HG03196 (cell line): ENCODE data around the gene IQSEC1.

Source experiments
- ATAC-seq: cut with Tn5 transposase; IDR thresholded peaks from one replicate; pipeline ENCODE4 v1.9.1; 2021; ENCODE audit not compliant: unreplicated experiment

Gene IQSEC1

DNA sequence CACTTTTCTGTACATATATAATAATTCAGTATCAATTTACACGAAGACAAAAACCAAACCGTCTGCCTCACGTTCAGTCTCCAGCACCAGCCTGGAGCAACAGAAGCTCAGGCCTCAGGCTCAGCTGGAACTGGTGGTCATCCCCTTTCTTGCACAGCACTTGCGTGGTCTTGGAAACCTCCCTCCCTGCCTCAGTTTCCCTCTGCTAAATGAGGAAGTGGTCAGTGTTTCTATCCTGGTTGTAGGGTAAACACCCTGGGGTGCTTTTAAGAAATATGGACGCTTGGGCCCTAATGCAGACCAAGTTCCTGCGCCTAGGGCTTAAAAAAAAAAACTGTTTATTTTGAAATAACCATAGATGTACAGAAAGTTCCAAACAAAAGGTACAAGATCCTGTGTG, 21.6 kb downstream of the IQSEC1 start:
- ATAC-seq: no peak

DNA sequence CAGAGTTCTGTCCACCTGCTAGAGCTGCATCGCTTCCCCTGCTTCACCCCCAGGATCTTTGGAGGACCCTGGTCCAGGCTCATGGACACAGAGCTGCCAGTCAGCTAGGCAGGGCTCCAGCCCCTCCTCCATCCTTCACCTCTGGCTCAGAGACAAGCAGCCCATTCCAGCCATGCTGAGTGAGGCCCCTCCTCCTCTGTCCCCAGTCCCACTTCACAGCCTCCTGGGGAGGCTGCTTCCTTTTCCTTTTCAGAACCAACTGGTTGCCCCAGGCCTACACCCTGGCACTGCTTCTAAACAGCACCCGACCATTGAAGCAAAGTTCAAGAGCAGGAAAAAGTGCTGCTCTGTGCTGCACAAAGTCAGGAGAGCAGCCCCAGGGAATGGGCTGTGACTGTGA, 22.2 kb downstream of the IQSEC1 start:
- ATAC-seq: no peak

DNA sequence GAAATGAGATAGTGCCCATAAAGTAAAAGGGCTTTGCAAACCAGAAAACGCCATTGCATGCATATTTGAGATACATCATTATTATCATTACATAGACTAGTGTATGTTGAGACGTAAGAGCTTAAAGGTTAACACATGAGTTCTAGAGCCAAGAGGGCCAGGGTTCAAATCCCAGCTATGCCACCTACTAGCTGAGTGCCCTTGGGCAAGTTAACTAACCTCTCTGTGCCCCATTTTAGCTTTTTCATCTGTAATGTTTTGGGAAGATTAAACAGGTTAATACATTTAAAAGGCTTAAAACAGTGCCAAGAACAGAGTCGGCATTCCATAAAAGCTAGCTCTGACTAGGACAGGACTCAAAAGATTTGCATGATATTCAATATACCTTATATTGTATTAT, 22.8 kb downstream of the IQSEC1 start:
- no peak for ATAC-seq

DNA sequence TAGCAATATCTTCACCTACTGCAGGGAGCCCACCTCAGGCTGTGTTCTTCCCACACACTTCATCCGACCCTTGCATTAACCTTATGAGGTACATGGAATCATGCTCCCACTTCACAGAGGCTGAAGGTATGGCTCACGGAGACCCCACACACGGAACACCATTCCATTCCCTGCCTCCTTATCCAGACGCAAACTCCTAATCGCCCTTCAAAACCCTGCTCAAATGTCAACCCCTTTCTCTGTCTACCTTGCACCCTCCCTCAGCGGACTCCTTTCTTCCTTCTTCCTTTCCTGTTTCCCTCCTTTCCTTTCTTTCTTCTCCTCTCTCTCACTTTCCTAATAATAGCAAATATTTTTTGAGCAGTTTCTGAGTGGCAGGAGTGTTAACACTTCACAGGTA, 23.8 kb downstream of the IQSEC1 start:
- ATAC-seq: no peak

DNA sequence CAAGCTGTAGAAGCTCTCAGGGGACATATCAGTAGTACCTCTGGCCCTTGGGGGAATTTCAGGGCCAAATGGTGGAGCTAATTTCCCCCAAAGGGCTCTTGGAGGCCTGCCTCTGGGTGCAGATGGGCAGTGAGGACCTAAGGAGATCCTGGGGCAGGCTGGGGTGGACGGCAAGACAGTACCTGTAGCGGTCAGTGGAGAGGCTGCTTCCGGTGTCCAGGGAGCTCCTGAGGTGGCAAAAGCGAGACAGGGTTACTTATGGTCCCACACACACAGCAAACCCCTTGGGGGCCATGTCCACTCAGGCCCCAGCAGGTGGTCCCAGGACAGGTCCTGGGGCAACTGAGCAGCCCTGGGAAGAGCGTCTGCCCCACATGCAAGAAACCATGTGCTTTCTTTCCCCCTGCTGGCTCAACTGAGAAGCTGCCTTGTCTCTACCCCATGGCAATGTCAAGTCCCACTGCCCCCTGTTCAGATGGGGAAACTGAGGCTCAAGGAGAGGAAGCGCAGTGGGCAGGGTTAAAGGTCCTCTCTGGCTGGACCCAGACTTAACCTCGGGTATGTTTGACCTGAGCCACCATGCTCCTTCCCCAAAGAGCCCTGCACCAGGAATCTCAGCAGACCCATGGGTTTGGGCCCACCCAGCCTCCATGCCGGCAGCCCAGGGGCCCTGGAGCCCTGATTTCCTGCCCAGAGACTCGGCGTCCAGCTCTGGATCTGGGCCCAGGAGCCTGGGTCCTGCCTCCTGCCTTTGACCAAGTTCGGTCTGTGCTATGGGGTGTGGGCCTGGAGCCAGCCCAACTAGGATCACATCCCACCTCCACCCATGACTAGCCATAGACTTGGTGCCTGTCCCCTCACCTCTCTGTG, 25.7 kb downstream of the IQSEC1 start:
- no peak for ATAC-seq

DNA sequence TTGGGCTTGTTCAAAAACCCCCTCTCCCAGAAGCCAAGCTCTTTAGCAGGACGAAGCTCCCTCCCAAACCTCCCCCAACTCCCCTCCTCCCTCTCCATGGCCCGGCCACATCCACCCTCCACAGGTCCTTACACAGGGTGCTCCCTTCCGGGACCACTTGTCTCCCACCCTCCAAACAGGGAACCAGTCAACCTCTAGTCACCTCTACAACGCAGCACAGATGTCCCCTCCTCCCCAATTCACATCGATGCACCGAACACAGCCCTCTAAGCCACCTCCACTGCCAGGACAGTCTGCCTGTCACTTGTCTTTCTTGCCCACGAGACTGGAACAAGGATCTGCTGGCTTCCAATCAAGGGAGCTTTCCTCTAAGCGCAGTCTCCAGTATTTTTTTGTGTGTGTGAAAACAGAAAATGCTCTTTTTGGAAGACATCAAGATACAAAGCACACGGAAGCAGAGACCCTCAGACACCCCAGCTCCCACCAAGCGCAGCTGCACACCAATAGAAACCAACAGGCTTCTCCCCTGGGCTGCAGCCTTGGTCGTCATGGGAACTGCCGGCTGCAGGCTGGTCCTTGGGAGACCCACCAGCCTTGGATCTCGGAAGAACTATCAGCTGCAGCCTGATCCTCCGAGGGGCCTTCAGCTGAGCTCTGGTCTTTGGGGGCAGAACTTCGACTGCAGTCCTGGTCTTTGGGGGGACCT, 26.5 kb downstream of the IQSEC1 start:
- no peak for ATAC-seq

DNA sequence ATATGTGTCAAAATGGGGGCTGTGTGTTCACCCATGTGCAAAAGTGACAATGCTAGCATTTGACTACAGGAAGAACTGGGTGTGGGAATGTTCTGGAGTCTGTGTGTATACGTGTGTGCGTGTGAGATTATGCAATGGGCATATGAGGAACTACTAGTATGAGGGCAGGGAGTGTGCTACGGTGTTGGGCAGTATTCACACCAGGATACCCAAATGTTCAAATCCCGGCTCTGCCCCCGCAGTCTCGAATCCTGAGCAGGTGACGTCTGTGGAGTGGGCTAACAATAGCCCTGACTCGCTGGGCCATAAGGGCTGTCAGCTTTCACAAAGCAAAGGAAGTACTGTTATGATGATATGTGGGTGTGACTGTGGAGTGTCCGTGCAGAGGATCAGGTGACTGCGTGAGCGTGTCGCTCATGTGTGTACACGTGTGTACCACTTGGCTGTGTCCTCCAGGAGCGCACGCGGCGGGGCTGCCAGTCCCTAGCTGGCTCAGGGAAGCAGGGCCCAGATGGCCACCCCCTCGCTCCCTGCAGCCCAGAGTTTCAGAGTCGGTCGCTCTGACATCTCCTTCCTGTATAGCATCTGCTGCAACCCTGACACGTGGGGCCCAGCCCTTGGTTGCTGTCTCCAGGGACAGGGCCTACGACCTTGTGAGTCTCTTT, 27.2 kb downstream of the IQSEC1 start:
- ATAC-seq: peak; percentile 73

DNA sequence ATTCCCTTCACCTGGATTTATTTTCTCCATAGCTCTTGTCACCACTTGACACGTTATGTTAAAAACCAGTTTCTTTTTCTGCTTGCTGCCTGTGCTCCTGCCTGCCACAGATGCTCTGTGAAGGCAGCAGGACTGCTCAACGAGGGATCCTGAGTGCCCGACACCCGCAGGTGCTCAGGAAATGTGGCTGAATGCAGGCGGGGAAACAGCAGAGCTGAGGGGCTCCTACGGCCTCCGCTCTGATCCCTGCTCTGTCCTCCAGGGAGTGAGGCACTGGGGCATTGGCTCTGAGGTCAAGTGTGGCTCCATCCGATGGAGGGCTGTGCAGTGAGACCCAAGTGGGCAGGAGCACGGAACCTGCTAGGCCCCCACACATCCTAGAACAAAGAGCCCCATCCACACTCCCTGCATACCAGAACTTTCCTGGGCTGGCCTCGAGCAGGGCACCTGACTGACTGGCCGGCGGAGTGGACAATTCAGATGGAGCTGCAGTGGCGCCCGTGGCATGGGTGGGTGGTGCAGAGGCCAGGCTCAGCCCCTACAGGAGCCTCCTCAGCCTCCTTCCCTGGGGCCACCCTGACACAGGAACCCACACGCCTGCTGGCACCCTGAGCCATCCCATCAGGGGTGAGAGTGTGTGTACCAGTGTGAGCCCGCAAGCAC, 27.9 kb downstream of the IQSEC1 start:
- peak; percentile 15 for ATAC-seq

DNA sequence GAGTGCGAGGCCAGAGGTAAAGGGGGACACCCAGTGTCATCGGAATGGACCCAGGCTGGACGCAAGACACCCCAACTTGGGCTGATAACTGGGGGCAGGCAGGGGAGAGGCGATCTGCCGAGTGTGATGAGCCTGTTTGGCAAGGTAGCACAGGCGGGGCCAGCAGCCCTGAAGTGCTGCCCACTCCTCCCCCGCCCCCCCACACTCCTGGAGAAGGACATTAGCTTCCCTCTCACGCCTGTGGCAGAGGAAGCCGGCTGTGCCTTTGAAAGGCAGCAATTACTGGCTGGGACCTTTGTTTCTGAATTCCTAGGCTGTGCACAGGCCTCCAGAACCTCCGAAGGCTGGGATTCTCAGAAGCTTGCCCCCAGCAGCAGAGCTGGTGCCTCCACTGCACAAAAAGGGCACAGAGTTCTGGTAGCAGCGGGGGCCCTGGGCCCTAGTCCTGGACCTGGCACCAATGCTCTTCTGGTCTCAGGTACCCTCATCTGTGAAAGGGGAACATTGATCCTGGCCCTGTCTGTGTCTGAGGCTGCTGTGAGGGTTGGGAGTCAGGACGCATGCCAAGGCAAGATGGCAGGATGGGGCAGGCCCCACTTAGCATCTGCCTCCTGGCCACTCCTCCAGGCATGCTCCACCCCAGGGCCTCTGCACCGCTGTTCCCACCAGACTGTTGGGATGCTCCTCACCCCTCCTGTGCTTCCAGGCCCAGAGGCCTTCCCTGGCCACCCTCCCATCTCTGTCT, 28.6 kb downstream of the IQSEC1 start:
- ATAC-seq: no peak

DNA sequence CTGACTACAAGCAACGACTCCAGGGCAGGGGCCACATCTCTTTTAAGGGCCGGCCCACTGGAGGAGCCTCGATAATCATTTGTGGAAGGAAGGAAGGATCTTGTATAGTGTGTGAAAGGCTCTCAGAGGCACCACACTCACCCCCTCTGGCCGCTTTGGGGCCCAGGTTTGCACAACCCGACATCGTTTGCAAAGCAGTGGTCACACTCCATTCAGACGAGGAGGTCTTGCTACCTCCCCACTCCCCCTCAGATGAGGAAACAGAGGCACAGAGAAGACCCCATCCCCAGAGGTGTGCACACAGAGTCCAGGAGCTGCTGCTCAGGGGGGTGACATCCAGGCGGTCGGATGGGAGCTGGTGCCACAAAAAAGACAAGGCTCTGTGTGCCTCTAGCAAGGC, 29.6 kb downstream of the IQSEC1 start:
- ATAC-seq: no peak

DNA sequence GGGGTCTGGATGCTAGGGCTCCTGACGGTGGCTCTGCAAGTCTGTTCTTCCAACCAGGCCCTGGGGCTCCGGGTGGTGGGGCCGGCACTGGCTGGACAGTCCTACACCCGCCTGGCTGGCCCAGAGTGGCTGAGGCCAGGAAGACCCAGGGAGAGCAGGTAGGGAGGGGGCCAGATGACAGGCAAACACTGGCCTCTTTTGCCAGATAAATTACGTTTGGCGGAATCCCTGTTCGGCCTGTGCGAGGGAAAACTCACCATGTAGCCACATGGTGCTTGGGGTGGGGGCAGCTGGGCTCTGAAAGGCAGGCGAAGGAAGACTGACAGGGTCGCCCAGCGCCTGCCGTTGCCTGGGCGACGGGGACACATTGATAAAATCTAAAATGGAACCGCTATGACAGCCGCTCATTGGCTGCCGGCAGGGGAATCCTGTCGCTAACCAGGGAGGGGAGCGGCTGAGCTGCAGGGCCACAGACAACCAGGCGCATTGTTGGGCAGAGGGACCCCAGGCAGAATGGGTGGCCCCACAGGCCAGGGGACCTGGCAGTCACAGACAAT, 30.4 kb downstream of the IQSEC1 start:
- no peak for ATAC-seq

DNA sequence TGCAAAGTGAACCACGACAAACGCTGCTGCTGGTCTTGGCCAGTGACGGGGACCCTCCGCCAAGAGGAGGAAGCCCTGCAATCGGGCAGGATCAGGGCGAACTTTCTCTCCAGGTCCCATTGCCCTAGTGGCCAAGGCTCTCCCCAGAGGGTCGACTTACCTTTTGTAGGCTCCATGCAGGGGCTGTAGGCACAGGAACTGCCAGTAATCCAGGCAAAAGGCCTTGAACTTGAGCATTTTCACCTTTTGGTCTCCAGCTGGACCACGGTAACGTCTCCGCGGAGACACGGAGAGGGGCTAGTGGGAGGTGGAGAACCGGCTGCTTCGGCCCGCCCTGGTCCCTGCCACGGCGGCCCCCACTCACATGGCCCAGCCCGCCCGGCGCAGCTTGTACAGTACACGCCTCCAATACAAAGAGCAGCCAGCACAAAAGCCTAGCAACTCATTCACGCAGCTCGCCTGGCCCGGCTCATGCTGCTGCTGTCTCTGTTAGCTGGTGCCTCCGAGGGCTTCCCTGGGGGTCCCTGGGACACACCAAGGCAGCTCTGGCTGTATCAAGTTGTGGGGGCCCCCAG, 31.0 kb downstream of the IQSEC1 start:
- ATAC-seq: no peak

DNA sequence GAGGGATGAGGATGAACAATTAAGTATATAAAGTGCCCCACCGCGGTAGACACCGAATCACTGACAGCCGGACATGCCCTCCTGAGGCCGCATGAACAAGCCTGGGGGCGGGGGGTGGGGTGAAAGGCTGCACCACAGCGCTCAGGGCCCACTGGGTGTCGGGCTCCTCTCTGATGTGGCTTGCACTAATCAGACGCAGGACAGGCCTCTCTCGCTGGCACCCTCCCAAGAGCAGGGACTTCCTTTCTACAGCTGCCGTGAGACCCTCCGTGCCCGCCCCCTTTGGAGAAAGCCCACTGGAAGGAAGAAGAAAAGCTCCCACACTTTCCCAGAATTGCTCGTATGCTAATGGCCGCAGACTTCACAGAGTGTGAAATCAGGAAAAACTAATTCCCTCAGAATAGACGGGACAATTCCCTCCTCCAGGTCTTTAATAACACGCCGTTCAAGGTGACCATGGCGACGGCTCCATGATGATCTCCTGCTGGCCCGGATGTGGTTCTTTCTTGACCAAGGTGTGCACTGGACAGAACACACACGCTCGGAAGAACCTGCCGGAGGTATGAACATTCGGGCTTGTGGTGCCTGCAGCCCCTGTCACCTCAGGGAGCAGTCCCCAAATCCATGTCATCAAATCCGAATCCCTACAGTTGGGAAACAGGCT, 32.0 kb downstream of the IQSEC1 start:
- ATAC-seq: no peak

DNA sequence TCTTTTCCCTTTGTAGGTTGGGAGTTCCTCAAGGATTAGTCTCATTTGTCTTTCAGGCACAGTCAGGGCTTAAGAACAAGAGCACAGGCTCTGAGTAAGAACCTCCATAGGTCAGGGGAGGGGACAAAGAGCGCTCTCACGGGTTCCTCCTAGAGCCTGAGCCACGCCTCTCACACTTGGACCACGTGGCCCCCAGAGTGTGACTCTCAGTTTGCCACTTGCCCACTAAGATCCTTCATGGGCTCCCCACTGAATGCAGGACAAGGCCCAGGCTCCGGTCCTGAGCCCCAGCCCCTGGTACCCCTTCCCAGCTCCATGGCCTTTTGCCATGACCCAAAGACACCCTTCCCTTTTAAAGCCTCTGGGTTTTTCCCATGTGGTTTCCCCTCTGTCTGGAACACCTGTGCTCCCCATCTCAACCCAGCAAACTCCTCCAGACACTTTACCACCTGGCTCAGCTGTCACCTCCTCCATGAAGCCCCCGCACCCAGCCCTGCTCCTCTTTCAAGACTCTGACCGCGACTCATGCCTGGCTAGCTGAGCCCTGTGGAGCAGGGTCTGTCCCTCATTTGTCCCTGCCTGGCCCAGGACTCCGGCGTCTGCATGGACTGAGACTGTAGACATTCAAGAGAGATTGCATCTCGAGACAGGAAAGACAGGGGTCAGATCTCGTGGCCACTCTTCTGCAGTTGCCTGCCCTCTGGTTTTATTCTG, 32.7 kb downstream of the IQSEC1 start:
- ATAC-seq: peak; percentile 77

DNA sequence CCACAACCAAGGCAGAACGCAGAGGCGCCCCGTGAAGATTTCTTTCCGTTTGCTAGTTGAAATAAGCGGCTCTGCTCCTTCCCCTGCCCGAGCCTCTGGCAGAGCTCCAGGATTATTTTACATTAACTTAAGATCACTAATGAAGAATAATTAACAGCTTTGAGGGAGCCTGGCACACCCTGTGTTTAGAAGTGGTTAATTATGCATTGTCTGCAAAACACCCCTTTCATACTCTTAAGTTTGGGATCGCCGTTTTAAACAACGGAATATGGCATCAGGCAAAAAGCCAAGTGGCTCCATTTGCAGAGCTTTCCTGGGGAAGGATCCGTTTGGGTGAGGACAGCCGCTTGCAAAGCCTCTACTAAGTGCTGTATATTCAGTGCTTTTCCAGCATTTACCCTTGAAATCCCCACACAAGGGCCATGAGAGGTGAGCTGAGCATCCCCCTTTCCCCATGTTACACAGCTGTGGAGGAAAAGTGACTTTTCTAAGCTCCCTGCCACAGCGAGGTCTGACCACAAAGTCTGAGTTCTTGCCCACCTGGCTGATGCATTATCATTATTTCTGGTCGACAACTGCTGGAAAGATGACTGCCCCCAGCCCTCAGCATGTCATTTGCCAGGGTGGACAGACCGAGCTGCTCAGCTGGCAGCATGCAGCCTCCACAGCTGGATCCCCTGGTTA, 33.9 kb downstream of the IQSEC1 start:
- no peak for ATAC-seq

DNA sequence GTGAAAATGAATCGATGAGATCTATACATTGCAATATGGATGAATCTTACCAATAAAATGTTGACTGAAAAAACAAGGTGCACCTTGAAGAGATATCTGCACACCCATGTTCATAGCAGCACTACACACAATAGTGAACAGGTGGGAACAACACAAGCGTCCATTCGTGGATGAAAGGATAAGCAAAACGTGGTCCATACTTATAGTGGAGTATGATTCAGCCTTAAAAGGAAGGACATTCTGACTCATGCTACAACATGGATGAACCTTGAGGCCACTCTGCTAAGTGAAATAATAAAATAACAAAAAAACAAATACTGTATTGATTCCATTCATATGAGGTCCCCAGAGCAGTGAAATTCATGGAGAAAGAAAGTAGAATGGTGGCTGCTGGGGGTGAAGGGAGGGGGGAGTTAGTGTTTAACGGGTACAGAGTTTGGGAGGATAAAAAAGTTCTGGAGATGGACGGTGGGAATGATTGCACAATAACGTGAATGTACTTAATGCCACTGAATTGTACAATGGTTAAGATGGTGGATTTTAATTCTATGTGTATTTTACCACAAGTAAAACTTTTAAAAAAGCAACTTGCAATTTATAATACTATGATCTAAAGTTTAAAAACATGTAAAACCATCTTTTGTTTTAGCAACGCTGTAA, 35.6 kb downstream of the IQSEC1 start:
- no peak for ATAC-seq

DNA sequence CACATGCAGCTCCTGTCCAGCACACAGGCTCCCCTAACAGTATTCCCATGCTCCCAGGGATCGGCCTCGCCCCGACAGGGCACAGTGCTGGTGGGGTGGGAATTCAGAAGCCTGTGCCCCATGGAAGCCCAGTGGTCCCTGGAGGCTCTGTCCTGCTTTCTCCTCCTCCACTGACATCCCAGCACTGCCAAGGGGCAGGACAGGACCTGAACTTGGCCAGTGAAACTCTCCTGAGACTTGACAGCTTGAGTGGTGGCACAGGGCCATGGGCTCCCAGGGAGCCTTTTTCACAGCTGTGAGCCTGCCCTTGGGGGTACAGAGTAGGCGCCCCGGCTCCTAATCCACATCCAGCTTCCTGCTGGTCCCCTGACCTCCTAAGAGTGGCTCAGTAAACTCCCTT, 38.4 kb downstream of the IQSEC1 start:
- no peak for ATAC-seq
